GM21526 (cell line): ENCODE data around the gene LRRC4B.
A peak's percentile ranks its signal among the peaks of the same experiment; 100 is the strongest.
"Not testable (repeated sequence)": the region's sequence is repeated elsewhere in the genome, so short reads cannot be mapped to it uniquely, and the experiment has no call there.

Experiments
- ATAC-seq: cut with Tn5 transposase; IDR thresholded peaks from one replicate; pipeline ENCODE4 v1.9.1; 2021; ENCODE audit warnings: moderate library complexity; ENCODE audit not compliant: unreplicated experiment, low FRiP score

The LRRC4B gene

DNA sequence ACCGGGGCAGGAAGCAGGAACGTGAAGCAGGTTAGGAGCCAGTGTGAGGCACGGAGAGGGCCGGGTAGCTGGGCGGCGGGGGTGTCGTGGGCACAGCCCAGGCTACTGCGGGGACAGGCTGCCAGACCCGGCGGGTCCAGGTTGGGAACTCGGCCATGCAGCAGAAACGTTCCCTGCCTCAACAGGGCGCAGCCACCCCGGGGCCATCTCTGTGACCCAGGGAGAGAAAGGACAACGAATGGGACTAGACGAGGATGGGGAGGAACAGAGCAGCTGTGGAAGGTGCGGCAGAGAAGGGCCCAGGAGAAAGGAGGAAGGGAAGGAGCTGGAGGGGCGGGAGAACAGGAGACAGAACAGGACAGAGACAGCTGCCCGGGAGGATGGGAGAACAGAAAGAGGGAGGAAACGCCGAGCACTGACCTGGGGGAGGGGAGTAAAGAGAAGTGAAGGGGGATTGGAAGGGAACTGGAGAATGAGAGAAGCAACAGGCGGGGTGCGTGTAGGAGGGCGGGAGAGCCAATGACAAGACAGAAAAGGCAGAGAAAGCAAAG, 78.7 kb downstream of the LRRC4B start:
- no peak for ATAC-seq

DNA sequence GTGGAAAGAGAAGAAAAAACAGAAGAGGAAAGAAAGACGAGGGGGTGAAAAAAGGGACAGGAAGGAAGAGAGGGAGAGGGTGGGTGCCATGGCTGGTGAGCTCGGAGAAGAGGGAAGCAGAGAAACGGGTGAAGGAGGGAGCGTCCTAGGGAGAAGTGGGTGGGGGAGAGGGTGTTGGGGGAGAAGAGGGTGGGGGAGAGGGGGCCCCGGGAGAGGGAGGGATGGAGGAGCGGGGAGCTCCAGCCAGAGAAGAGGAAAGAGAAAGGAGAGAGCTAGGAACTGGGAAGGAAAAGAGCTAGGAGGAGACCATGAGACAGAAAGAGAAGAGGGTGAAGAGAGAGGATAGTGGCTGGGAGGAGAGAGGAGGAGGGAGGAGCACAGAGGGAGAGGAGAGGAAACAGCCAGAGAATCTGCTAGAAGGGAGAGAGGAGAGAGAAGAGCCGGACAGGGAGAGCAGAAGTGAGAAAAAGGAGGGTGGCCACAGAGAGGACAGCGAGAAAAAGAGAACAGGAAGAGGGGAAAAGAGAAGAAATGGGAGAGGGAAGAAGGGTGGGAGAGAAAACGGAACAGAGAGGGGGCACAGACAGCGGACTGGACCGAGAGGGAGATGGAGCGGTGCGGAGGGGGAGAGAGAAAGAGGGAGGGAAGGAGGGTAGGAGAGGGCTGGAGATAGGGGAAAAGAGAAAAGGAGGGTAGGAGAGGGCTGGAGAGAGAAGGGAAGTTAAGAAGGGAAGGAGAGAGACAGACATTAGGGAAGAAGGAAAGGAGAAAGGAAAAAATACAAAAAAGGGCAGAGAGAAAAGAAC, 79.6 kb downstream of the LRRC4B start:
- ATAC-seq = no peak

DNA sequence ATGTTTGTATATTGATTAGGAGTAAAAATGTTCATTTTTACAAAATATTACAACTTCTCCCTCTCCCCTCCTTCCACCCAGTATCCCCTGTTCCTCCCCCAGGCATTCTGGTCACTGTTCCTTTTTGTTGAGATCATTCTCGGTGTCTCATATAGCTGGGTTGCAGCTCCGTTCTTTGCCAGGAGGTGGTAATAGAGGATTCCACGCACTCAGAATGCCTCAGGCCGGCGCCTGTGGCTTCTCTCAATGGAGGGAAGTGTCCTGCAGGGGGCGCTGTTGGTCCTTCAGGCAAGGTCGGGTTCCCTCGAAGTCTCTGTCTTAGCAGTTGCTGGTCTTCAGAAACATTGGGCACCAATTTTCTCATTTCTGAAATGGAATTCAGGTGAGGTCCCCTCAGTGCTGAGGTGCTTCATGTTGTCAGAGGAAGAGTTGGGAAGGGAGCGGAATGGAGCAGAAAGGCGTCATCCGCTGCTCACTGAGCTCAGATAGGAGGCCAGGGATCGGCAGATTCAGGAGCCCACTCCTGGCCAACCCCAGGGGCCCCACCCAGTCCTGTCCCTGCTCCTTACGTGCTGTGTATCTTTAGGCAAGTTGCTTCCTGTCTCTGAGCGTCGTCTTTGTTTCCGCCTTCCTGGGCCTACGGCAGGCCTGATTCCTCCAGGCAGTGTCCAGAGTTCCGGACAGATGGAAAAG, 81.3 kb downstream of the LRRC4B start:
- no peak for ATAC-seq

DNA sequence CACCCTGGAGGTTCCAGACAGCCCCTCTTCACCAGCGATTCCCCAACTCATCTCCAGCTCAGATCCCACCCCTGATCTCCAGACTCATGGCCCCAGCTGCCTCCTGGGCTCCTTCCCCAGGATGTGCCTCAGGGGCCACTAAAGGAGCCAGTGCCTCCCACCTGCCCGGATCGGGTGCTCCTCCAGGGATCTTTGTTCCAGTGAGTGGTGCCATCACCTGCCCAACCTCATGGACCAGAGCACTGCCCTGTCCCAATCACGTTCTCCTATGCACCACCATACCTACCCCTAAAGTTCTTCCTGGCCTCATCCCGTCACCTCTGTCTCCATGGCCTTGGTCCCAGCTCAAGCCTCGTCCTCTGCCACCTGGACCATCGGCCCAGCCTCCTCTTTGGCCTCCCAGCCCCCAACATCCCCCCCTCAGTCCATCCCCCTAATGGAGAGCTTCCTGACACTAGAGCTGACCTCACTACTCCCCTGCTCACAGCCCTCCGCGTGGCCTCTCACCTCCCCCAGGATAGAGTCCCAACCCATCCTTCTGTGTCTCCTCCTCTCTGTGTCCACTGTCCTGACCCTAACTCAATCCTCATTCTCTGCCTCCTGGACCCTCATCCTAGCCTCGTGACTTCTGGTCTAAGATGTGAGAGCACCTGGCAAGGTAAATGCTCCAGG, 82.8 kb downstream of the LRRC4B start:
- ATAC-seq = no peak

DNA sequence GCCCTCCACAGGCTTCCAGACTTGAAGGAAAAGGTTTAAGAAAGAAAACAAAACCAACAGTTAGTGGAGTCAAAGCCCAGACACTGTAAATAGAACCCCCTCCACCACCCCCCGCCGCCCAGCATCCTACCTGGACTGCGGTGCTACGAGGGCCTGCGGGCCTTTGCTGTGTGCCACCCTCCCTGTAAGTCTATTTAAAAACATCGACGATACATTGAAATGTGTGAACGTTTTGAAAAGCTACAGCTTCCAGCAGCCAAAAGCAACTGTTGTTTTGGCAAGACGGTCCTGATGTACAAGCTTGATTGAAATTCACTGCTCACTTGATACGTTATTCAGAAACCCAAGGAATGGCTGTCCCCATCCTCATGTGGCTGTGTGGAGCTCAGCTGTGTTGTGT, 85.3 kb downstream of the LRRC4B start:
- ATAC-seq = no peak

DNA sequence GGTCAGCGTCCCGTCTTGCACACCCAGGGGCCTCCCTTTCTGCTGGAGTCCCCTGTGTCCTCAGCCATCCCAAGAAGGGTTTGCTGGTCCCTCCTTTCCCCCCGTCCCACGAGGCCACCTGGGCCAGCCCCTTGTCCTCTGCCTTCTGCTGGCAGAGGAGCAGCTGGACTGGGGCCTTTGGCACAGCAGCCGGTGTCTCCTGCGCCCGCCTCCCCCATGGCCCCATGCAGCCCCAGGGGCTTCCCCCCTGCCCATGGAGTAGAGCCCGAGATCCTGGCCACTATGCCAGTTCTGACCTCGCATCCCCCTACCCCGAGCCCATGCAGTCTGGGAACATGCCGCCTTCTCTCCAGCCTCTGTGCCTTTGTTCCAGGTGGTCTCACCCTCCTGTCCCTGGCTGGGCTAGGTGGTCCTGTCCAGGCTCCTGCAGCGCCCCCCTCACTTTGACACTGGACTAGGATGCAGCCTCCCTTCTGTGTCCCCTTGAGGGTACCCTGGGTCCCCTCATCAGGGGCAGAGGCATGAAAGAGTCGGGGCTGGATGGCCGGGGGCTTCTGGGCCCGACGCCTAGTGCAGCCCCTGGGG, 85.9 kb downstream of the LRRC4B start:
- no peak for ATAC-seq

DNA sequence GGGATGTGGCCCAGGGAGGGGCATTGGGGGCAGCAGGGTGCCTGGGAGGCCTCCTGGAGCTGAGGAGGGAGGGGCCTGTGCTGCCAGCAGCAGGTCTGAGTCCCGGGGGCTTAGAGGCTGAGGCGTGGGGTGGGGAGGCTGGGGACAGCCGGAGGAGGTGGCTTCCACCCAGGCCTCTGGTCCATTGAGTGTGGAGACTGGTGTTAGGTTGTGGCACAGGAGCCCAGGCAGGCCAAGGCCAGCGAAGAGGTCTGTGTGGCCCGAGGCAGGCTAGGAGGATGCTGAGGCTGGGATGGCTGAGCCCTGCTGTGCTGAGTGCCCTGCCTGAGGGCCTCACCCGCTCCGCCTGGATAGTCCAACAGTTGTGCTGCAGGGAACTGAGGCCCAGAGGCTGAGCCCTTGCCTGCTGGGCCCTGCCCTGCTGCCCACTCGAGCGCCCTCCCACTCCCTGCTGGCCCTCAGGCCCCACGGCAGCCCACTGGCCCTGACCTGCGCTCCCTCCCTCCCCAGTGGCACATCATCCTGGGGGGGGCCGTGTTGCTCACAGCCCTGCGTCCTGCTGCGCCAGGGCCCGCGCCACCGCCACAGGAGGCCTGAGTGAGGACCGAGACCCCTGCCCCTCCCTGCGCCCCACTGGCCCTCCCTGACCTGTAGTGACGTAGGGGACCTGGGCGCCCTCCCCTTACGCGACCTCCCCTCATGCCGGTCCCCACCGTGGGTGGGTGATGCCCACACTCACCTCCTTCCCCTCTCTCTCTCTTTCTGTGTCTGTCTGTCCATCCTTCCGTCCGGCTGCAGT, 86.7 kb downstream of the LRRC4B start:
- no peak for ATAC-seq

DNA sequence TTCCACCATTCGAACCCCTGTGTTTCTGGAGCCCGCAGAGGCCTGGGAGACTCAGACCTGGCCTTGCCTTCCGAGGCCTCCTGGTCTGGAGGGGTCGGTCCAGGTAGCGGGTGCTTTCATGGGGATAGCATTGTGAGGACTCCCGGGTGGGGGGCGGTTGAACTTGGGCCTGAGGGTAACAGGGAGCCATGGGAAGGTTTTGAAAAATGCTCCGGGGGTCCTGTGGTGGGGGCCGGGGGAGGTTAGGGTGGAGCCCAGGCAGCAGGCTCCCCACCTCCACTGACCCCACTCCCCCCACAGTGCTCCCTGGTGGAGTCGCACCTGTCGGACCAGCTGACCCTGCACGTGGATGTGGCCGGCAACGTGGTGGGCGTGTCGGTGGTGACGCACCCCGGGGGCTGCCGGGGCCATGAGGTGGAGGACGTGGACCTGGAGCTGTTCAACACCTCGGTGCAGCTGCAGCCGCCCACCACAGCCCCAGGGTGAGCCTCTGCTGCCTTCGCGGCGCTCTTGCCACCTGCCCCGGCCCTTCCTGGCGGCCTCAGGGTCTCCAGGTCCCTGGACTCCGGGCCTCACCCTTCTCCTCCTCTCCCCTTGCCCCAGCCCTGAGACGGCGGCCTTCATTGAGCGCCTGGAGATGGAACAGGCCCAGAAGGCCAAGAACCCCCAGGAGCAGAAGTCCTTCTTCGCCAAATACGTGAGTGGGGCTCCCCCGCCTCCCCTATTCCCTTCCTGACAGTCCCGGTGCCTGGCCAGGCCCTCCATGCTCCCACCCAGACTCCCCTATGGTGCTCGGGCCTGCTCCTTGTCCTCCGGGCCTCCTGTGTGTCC, 87.7 kb downstream of the LRRC4B start:
- ATAC-seq = no peak

DNA sequence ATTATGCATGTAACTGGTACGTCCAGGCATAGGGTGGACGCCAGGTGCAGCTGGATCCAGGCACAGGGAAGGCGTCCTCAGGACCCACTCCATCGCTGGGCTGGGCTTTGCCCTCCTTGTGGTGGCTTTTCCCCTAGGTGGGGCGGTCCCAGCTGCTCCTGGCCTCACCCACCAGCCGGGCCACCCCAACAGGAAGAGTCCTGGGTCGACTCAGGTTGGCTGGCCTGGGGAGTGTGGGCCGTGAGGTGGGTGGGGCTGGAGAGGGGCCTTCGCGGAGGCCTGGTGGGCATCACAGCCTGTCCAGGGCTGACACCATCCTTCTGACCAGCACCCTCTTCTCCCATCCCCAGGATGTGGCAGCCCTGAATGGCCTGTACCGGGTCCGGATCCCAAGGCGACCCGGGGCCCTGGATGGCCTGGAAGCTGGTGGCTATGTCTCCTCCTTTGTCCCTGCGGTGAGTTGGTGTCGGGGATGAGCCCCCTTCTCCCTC, 88.4 kb downstream of the LRRC4B start:
- ATAC-seq = no peak

DNA sequence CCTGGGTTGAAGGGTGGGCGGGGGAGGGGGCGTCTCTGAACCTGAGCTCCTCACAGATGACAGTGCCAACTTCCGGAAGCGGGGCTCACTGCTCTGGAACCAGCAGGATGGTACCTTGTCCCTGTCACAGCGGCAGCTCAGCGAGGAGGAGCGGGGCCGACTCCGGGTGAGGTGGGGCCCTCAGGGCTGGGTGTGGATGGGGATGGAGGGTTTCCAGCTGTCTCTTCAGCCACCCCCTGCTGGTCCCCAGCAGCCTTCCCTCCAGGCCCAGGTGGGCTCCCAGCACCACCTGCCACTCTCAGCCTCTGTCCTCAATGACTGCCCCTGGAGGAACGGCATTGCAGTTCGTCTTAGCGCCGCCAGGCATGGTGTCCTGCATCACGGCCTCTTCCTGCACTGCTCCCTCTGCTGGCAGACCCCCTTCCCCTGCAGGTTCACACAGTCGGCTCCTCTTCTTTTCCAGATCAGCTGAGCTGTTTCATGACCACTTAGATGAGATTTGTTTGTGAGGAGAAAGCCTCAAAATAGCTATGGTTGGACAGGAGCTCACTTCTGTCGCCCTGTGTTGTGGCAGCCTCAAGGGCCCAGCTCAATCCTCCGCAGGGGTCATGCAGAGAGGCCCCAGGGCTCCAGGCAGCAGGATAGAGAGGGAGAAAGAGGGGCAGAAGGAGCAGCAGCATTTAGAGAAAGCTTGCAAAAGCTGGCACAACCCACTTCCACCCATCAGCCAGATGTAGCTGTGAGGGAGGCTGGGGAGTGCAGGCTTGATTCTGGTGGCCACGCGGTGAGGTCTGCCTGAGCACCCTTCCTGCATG, 89.1 kb downstream of the LRRC4B start:
- ATAC-seq = no peak

DNA sequence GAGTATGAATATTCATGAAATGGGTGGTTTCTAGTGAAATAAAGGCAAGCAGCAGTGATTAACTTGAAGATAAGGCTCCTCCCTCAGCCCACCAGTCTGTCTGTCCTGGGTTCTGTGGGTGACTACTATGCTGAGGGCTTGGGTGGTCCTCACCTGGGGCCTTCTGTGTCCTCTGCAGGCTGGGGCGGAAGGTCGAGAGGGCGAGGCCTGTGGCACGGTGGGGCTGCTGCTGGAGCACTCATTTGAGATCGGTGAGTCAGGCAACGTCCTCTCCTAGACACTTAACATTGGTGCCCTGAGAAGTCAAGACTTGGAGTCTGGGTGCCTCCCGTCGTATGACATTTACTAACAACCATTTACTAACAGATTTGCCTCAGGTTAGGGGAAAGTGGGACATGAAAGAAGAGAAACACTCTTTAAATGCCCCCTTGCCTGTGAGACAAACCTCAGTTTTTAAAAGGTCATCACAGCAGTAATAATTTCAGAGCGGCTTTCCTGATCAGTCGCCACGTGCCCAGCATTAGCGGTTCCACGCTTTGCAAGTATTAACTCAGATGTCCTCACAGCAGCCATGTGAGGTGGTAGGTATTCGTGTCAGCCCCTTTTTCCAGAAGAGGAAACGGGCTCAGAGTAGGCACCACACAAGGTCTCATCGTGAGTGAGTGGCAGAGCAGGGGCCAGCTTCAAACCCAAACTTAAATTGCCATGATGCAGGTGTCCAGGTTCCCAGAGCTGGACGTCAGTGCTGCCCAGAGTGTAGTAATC, 90.3 kb downstream of the LRRC4B start:
- no peak for ATAC-seq

DNA sequence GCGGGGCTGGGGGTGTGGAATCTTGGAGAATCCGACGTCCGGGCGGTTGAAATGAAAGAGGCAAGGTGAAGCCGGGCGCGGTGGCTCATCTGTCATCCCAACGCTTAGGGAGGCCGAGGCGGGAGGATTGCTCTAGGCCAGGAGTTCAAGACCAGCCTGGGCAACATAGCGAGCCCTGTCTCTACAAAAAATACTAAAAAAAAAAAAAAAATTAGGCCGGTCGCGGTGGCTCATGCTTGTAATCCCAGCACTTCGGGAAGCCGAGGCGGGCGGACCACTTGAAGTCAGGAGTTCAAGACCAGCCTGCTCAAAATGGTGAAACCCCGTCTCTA, 91.4 kb downstream of the LRRC4B start:
- ATAC-seq = no peak

DNA sequence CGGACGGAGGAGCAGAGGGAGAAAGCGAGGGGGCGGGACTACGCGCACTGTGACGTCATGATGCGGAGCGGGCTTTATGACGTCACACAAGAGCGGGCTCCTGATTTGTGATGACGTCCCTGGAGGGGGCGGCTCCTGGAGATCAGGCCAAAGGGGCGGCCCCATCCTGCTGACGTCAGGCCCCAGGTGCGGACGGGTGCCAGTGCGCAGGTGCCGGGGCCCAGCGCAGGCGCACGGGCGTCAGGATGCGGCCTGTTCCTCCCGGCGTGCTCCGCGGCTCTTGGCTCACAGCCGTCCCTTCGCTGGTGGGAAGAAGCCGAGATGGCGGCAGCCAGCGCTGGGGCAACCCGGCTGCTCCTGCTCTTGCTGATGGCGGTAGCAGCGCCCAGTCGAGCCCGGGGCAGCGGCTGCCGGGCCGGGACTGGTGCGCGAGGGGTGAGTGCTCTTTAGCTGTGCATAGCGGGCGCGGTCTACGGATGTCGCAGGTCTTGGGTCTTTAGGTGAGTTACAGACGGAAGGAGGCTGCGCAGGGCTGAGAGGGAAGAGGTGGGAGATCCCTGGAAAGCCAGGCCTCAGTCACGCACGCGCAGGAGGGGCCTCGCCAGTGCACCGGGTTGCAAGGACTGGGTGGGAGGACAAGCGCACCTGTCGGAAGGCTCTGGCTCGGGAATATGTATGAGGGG, 91.9 kb downstream of the LRRC4B start, which contains the start of the genes EMC10 and GARIN5A:
TSS of gene EMC10 (plus strand) at position 284 of the 683 bp plus-strand sequence. CDS start at position 322, 38 bp downstream.
TSS of gene GARIN5A (minus strand) at position 625 of the 683 bp plus-strand sequence. CDS start at position 165, 460 bp downstream.
- ATAC-seq = peak; percentile 74

DNA sequence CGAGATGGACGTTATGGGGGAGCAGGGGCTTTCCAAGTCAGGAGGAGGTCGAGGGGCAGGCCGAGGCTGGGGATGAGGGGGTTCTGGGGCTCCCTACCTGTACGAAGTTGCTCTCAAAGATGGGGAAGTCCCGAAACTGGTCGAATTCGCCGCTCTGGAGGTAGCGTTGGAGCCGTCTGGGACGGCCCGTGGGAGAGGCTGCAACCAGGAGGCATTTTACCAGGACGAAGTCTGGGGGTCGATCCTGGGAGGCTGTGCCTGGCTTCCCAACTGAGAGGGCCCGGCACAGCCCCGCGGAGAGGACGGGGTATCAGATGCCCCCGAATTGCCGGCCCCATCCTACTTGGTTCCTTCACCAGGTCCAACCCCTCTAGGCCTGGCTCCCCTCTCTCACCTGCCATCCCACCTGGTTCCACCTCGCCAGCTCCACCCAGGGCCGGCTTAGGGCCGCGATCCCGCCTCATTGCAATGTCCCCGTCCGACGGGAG, 92.5 kb downstream of the LRRC4B start:
- ATAC-seq = no peak

DNA sequence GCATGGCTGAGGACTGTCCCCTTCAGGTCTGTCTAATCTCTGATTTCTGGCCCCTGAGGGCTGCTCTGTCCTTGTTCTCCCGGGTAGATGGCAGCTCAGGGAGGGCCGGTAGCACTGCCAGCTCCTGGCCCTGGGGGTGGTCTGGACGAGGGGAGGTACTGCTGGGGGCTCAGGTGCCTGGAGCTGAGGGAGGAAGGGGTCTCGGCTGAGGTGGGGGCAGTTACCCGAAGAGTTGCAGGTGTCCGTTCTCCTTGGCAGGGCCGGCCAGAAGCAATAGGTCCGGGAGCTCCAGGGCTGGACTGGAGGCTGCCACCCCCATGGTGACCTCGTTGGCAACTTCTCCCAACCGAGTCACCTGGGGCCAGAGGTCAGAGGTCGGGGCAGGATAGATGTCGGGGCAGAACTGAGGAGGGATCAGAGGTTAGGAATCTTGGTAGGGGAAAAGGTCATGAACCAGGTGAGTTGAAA, 93.1 kb downstream of the LRRC4B start:
- ATAC-seq = no peak

DNA sequence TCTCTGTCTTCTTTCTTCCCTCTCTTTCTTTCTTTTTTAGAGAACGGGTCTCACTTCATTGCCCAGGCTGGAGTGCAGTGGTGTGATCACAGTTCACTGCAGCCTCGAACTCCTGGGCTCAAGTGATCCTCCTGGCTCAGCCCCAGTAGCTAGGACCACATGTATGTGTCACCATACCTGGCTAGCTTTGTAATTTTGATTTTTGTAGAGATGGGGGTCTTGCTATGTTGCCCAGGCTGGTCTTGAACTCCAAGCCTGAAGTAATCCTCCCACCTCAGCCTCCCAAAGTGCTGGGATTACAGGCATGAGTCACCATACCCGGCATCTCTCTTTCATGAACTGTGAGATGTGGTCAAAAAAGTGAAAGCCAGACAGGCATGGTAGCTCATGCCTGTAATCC, 94.9 kb downstream of the LRRC4B start:
- not testable (repeated sequence) for ATAC-seq

DNA sequence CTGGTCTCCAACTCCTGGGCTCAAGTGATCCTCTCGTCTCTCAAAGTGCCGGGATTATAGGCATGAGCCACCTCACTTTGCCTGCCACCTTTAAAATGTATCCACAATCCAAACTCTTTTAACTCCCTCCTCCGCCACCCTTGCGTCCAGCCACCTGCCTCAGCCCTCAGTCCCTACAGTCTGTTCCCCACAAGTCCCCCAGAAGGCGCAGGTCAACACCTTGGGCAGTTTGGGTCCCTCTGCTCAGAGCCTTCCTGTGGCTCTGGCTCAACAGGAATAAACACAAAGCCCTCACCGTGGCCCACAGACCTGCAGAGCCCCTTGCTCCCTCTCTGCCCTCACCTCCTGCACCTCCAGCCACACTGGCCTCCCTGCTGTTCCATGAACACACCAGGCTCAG, 99.4 kb downstream of the LRRC4B start:
- ATAC-seq = no peak
